HL-60/S4 treated with retinoic acid at 250 ng/mL for 4 days and 3 days (cell line): ENCODE data around the gene ZNRD2.

Experiments used
- in situ Hi-C: fragments of 300-500 bp; cut with MboI; formaldehyde crosslinking; loops from 2 replicates; pipeline ENCODE4 v1.7.0; 2022; ENCODE audit warnings: low sequenced_read_pairs

Gene ZNRD2

DNA sequence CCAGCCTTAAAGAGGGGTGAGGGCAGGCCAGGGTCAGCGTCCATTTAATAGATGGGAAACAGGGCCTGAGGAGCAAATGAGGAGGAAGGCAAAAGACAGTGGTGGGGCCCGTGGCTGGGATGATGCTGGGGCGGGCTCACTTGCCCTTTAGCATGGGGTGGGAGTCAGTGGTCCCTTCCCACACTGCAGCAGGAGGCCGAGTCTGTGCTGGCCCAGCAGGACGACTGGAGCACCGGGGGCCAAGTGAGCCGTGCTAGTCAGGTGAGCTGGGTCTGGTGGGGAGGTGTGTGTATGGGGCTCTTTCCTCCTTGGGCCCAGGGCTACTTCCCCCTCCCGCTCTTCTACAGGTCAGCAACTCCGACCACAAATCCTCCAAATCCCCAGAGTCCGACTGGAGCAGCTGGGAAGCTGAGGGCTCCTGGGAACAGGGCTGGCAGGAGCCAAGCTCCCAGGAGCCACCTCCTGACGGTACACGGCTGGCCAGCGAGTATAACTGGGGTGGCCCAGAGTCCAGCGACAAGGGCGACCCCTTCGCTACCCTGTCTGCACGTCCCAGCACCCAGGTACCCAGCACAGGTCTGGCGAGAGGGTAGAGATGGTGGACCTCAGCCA lies 32.6 kb upstream of the ZNRD2 start:
- in situ Hi-C loops, result no loop called here

GRCh38 chr11:65538232-65538914 lies 31.9 kb upstream of the ZNRD2 start:
- in situ Hi-C loops, result no loop called here

DNA sequence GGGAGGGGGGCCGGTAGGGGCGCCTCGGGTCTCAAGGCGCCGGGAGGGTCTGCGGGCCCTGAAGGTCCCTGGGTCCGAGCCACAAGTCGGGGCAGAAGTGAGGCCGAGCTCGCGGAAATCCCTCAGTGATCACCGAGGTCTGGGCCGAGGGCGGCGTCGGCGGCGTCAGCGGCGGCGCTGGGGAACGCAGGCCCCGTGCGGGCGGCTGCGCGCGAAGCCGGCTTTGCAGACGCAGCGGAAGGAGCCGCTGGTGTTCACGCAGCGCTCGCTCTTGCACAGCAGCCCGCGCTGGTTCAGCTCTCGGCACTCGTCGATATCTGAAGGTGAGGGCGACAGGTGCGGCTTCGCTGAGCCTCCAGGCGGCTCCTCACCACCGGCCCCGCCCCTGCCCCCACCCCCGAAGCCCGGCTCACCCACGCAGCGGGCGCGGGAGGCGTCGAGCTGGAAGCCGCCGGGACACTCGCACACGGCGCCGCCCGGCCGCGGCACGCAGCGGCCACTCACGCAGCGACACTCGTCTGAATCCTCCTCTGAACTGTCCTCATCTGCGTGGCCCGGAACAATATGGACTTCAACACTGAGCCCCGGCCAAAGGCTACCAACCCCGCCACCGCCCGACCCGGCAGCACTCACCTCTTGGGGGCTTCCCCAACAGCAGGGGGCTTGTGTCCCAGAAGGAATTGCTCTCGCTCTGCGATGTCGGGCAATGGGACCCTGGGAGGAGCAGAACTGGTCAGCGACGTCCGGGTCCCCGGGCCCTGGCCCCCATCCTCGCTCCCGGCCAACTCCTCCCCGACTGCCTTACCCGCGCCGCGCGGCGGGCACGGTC lies 31.1 kb upstream of the ZNRD2 start:
- in situ Hi-C loops, result no loop called here

- in situ Hi-C loops, result no loop called here
Measured at GRCh38 chr11:65539744-65540289, 30.5 kb upstream of the ZNRD2 start.

GRCh38 chr11:65540290-65541092 lies 29.8 kb upstream of the ZNRD2 start:
- in situ Hi-C loops, result no loop called here

DNA sequence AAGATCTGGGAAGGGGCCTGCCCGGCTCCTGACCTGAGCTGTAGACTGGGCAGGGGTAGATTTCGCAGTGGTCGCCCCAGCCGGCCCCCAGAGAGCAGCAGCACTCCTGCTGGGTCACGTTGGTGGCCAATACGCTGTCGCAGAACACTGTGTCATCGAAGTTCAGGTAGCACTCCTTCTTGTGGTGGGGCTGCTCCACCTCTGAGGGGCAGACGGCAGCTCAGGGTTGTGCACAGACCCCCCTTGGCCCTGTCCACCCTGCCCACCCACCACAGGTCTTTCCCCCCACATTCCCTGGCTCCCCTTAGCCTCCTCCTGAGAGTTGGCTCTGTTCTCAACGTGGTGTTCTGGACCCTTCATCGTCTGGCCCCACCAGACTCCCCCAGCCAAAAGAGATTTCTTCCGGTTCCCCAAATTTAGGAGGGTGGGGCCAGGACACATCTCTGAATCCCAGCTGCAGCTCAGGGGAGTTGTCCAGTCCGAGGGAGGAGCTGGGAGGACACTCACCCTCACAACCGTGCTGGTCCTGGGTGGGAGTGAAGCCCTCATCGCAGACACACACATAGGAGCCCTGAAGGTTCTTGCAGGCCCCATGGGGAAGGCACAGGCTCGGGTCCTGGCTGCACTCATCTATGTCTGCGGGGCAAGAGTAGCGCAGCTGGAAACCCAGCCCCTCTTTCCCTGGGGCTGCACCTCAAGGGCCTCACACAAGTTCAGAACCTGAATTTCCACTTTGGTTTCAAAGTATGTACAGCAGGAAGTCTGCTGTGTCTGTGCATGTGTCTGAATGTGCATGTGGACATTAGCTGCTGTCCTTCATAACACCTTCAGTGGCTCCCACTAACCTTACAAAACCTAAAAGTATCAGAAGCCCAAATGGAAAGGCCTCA lies 28.9 kb upstream of the ZNRD2 start:
- in situ Hi-C loops, result no loop called here

DNA sequence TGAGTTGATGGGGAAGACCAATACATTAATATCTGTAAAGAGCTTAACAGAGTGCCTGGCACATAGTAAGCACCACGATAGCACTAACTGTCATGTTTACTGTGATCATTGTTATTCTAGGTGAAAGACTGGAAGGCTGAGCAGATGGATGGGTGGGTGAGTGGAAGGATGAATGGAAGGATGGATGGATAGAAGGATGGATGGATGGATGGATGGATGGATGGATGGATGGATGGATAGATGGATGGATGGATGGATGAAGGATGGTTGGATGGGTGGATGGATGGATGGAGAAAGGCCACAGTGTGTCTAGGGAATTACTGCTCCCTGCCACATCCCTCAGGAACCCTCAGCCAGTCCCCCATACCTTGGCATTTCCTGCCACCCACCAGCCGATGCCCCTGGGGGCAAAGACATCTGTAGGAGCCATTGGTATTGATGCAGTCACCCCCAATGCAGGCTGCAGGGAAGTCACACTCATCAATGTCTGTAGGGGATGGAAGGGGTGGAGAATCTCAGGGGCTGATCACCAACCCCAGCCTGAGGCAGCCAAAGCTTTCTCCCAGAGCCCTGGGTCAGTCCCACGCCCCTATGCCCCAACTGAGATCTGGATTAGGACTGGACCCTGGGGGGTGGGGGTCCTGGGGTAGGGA lies 27.4 kb upstream of the ZNRD2 start:
- in situ Hi-C loops, result no loop called here

- in situ Hi-C loops, result no loop called here
Measured at GRCh38 chr11:65545853-65546216, 24.4 kb upstream of the ZNRD2 start.

GRCh38 chr11:65546217-65546958 lies 23.9 kb upstream of the ZNRD2 start:
- in situ Hi-C loops, result no loop called here

DNA sequence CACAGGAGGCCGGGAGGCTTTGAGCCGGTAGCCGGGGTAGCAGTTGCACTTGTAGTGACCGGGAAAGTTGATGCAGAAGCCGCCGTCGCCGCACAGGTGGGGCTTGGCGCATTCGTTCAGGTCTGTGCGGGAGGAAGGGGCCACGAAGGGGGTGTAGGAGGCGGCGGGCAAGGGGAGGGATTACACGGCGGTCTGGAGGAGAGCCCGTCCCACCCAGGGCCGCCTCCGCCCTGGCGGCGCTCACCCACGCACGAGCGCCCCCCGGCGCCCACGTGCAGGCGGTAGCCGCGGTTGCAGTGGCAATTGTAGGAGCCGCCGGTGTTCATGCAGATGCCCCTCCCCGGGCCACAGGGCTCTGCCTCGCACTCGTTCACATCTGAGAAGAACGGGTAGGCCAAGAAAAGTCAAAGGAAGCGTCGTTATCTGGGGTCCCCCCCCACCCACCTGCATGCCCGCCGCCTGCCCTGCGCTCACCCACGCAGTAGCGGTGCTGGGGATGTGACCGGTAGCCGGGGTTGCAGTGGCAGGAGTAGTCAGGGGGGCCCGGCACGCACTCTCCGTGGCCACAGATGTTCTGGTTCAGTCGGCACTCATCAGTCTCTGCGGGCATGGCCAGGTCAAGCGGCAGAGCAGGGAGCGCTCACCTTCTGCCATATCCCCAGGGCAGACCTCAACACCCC lies 22.7 kb upstream of the ZNRD2 start:
- in situ Hi-C loops, result no loop called here

DNA sequence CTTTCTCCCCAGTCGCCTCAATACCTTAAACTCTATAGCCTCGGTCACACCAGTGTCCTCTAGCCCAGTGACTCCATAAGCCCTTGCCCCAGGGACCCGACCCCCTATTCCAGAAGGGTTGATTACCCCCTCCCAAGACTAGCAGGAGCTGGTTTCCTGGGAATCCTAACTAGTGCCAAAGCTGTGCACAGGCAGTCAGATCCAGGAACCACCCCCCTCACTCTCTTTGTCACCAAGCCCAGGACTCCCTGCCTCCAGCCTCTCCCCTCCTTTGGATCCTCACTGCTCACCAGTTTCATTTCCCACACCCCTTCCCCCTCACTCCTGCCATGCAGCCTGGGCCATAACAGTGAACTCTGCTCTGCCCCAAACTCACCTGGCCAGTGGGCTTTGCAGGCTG lies 21.9 kb upstream of the ZNRD2 start:
- in situ Hi-C loops, result no loop called here

DNA sequence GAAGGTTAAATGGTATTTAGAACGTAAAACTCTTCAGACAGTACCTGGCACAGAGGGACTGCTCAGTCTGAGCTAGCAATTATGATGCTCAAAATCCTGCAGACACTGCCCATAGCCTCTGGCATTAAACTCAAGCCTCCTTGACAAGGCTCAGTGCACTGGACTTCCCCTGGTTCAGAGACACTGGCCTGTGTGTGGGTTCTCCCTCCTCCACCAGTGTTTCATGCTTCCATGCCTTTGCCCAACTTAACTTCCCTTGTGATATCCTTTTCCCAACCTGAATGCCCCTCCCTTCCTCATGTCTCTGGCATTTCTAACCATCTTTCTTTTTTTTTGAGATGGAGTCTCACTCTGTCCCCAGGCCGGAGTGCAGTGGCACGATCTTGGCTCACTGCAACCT lies 21.2 kb upstream of the ZNRD2 start:
- in situ Hi-C loops, result no loop called here

DNA sequence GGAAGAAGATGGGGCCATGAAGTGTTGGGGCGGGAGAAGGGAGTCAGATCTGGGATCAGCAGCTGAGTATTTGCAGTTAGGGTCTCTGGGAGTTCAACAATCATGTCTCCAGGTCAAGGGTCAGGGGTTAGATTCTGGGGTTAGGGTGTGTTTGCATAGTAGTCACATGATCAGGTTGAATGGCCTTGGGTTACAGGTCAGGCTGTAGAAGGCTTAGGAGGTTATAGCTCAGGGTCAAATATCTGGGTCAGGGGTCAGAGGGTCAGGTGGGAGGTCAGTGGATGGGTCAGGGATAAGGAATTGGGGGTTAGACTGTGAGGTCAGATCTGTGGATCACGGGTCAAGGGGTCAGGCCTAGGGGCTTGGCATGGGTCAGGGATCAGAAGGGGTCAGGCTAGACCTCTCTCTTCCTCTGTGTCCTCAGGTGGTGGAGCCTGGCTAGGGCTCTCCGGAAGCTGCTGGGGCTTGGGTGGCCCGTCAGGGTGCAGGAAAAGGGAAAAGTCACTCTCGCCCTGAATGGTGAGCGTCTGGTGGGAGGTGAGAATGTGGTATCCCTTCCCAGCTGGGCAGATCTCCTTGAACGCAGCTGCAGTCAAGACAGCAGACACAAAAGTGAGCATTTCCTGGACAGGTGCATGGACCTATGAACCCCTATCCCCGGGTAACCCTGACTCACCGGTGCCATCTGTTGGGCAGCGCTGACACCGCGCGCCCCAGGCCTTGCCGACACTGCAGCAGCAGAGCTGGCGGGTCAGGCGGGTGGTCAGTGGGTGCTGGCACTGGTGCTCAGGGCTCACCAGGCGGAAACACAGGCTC lies 18.5 kb upstream of the ZNRD2 start:
- in situ Hi-C loops, result no loop called here

- in situ Hi-C loops, result no loop called here
Measured at GRCh38 chr11:65552388-65552951, 17.8 kb upstream of the ZNRD2 start.

DNA sequence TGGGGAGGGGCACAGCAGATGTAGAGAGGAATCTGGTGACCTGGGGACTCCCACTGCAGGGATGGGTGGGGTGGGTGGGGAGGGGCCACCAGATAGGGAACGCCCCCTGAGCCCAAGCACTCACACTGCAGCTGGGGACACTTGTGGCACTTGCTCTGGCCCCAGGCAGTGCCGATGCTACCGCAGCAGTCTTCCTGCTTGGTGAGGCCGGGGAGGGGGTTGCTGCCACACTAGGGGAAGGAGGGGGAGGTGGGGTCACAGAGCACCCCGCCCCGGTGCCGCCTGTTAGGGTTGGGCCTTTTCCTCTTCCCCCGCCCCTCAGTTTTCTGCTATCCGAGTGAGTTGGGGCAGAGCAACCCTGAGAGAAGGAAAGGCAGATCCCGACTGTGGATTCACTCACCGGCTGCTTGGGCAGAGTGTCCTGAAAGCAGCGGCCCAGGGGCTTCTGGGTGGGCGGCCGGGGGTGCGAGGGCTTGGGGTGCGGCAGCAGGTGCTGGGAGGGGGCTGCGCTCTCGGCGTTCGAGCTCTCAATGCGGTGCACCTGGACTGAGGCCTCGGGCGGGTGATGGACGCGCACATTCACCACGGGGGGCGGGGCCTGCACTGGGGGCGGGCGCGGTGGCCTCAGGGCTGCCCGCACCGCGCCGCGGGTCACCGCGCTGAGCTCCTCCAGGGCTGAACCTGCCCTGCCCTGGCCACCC lies 16.8 kb upstream of the ZNRD2 start:
- in situ Hi-C loops, result no loop called here

DNA sequence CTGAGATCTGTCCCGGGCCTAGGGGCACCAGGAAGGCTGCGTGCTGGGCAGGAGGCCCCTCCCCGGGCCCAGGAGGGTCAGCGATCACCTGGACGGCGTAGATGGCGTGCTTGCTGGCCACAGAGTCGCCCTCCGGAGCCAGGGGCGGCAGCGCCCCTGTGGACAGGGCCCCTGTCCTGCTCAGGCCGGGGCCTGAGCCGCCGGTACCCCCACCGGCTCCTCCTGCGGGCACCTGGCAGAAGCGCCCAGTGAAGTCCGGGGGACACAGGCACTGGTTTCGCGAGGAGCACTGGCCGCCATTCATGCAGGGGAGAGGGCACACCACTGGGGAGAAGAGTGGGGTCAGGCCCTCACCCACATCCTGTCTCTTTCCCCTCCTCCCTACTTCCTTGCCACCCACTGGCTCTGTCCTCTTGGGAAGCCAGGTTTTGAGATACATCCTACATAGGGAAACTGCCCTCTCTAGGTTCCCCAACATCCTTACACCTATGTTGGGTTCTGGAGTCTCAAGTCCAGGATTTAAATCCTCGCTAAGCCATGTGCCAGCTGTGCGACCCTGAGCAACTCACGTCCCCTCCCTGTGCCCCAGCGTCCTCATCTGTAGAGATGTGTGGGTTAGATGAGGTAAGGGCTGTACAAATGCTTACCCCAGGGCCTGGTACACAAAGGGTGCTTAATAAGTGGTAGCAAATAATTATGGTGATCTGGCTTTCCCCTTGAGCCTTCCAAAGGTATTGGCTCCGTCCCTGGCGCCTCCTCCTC lies 16.0 kb upstream of the ZNRD2 start:
- in situ Hi-C loops, result no loop called here
